ENCODE results near the gene AGK. TPM values are rescaled to one million over a fixed set of nuclear protein-coding genes. Genes with fewer than 3 reads are reported as not detected.

The AGK gene
- total RNA-seq, 4 donors from 2014 or later, result 15.3 to 42.7 (median 19.4) TPM

DNA sequence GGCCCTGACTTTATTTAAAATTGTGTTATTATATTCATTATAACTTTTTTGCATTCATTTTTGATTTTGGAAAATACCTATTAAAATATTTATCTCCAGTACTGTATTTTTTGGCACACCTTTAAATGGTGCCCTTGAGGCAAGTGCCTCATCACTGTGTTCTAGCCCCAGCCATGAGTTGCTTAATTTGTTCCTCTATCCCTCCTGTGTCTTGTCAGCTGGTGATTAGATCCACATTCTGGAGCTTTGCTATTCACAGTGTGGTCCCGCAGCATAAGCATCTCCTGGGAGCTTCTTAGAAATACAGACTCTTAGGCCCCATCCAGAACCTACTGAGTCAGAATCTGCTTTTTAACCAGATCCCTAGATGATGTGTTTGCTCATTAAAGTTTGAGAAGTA is 19.8 kb downstream of the AGK start:
- Histone ChIP-seq H3K36me3 (peaks cover 22% of the 10 kb centered on the region), H3K9me3 (no peaks in the 10 kb centered on the region), H3K4me3 (no peak overlapping the region), H3K27me3 (no peaks in the 10 kb centered on the region), H3K27ac (no peak overlapping the region), H3K4me1 (no peaks in the 10 kb centered on the region)
- DNase-seq (ENCODE audit: low spot score in 2 of 2), result no peak
- TF ChIP-seq CTCF (IDR thresholded peaks at IDR 0.05), result no peak
- TF ChIP-seq POLR2A (IDR thresholded peaks at IDR 0.05), result no peak
- TF ChIP-seq EP300 (IDR thresholded peaks at IDR 0.05), result no peak
- TF ChIP-seq POLR2AphosphoS5 (IDR thresholded peaks at IDR 0.05), result no peak
- 100% methylated on average over 1 of the region's 1 CpG for WGBS

GRCh38 chr7:141572175-141572574 is 21.0 kb downstream of the AGK start:
- TF ChIP-seq CTCF (IDR thresholded peaks at IDR 0.05) (no peak), POLR2A (IDR thresholded peaks at IDR 0.05) (no peak), EP300 (IDR thresholded peaks at IDR 0.05) (no peak), POLR2AphosphoS5 (IDR thresholded peaks at IDR 0.05) (no peak)
- Histone ChIP-seq H3K36me3 (peaks cover 18% of the 10 kb centered on the region), H3K4me3 (no peak overlapping the region), H3K4me1 (no peaks in the 10 kb centered on the region), H3K27me3 (no peaks in the 10 kb centered on the region), H3K9me3 (no peaks in the 10 kb centered on the region), H3K27ac (no peak overlapping the region)
- no peak for DNase-seq (ENCODE audit: low spot score in 2 of 2)

GRCh38 chr7:141573511-141573910 is 22.3 kb downstream of the AGK start:
- no peak overlapping the region for H3K4me3 ChIP-seq
- no peak overlapping the region for H3K27ac ChIP-seq
- DNase-seq (ENCODE audit: low spot score in 2 of 2), result no peak
- H3K36me3 ChIP-seq, result peaks cover 8% of the 10 kb centered on the region
- H3K9me3 ChIP-seq, result no peaks in the 10 kb centered on the region
- no peak for TF ChIP-seq EP300 (IDR thresholded peaks at IDR 0.05)
- no peak for TF ChIP-seq POLR2AphosphoS5 (IDR thresholded peaks at IDR 0.05)
- no peak for TF ChIP-seq CTCF (IDR thresholded peaks at IDR 0.05)
- TF ChIP-seq POLR2A (IDR thresholded peaks at IDR 0.05), result no peak
- H3K27me3 ChIP-seq, result no peaks in the 10 kb centered on the region
- 93% methylated on average over 6 of the region's 6 CpGs for WGBS
- no peaks in the 10 kb centered on the region for H3K4me1 ChIP-seq

DNA sequence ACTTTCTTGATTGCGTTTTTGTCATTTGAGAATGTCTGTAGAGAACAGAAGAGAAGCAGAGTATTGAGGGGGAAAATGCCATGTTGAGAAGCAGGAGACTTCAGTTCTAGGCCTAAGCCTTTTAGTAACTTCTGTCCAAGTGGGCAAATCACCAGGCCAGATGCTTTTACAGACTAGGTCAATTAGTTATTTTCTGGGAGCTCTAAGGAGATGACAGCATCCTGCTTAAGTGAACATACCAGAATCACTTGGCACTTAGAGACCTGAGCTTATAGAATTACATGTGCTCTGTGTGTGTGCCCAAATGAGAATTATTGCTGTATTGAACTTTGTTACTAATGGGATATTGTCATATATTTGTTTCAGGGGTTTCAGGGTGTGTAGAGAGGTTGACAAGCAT is 24.0 kb downstream of the AGK start:
- Histone ChIP-seq H3K36me3 (peaks cover 5% of the 10 kb centered on the region), H3K4me3 (no peak overlapping the region), H3K27ac (no peak overlapping the region), H3K4me1 (no peaks in the 10 kb centered on the region), H3K27me3 (no peaks in the 10 kb centered on the region), H3K9me3 (no peaks in the 10 kb centered on the region)
- TF ChIP-seq CTCF (IDR thresholded peaks at IDR 0.05) (no peak), POLR2AphosphoS5 (IDR thresholded peaks at IDR 0.05) (no peak), EP300 (IDR thresholded peaks at IDR 0.05) (no peak), POLR2A (IDR thresholded peaks at IDR 0.05) (no peak)
- 82% methylated on average over 1 of the region's 1 CpG for WGBS
- no peak for DNase-seq (ENCODE audit: low spot score in 2 of 2)

- WGBS, result 91% methylated on average over 2 of the region's 2 CpGs
- DNase-seq (ENCODE audit: low spot score in 2 of 2), result no peak
- no peak overlapping the region for H3K4me3 ChIP-seq
- H3K27me3 ChIP-seq, result no peaks in the 10 kb centered on the region
- H3K9me3 ChIP-seq, result no peaks in the 10 kb centered on the region
- peaks cover 5% of the 10 kb centered on the region for H3K36me3 ChIP-seq
- no peak overlapping the region for H3K27ac ChIP-seq
- no peaks in the 10 kb centered on the region for H3K4me1 ChIP-seq
- TF ChIP-seq POLR2A (IDR thresholded peaks at IDR 0.05) (no peak), CTCF (IDR thresholded peaks at IDR 0.05) (no peak), EP300 (IDR thresholded peaks at IDR 0.05) (no peak), POLR2AphosphoS5 (IDR thresholded peaks at IDR 0.05) (no peak)
Measured at GRCh38 chr7:141575654-141576448, 24.6 kb downstream of the AGK start.
